ENCODE measurements around the gene APBB2.

Gene APBB2

DNA sequence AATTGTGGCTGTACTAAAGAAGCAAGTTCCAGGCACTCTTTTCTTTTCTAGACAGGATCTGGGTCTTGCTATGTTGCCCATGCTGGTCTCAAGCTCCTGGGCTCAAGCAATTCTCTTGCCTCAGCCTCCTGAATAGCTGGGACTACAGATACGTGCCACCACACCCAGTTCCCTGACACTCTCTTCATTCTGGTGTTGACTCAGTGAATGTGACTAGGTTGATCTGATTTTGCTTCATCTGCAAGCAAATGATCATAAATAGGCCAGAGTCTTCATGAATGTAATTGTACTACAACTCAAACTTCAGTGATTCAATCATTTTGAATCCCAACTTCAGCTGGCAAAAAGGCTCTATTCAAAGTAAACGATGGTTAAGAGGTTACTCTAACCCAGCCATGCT is 78.5 kb downstream of the APBB2 start:
- no peak overlapping the region for H3K27ac ChIP-seq

DNA sequence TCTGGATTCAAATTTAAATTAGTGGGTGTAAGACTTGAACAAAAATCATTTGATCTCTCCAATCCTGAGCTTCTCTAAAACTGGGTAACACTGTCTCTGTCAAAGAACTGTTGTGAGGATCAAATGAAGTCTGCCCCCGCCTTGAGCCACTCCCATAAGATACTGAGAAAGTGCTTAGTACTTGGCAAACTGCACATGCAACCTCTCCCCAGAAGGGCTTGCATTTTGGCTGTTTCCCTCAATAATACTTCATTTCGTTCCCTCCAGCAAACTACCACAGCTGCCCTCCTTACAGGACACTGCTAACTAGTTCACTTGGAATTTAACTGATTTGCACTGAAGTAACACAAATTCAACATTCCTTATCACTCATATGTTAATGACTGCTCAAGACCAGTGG is 79.8 kb downstream of the APBB2 start:
- no peak overlapping the region for H3K27ac ChIP-seq
- no peak for TF ChIP-seq ZFX (IDR thresholded peaks at IDR 0.05)
- TF ChIP-seq CTCF (conservative IDR thresholded peaks at IDR 0.05): no peak

More for the DNA sequence above, 78.5 kb downstream of the APBB2 start:
- TF ChIP-seq CTCF (conservative IDR thresholded peaks at IDR 0.05) (no peak), ZFX (IDR thresholded peaks at IDR 0.05) (no peak)

- TF ChIP-seq ZFX (IDR thresholded peaks at IDR 0.05) (no peak), CTCF (conservative IDR thresholded peaks at IDR 0.05) (no peak)
- no peak overlapping the region for H3K27ac ChIP-seq
These were observed 80.8 kb downstream of the APBB2 start for GRCh38 chr4:41133454-41134018.

GRCh38 chr4:41132055-41132683 is 82.2 kb downstream of the APBB2 start:
- TF ChIP-seq ZFX (IDR thresholded peaks at IDR 0.05): no peak
- TF ChIP-seq CTCF (conservative IDR thresholded peaks at IDR 0.05): no peak
- H3K27ac ChIP-seq: no peak overlapping the region

GRCh38 chr4:41129936-41130440 is 84.4 kb downstream of the APBB2 start:
- H3K27ac ChIP-seq: no peak overlapping the region
- no peak for TF ChIP-seq CTCF (conservative IDR thresholded peaks at IDR 0.05)
- TF ChIP-seq ZFX (IDR thresholded peaks at IDR 0.05): no peak

- TF ChIP-seq ZFX (IDR thresholded peaks at IDR 0.05) (no peak), CTCF (conservative IDR thresholded peaks at IDR 0.05) (no peak)
These were observed 85.1 kb downstream of the APBB2 start for GRCh38 chr4:41129128-41129754.

More at GRCh38 chr4:41129128-41129754, 85.1 kb downstream of the APBB2 start:
- peak overlapping the region; percentile 16; the same call in 1 of the 2 replicates for H3K27ac ChIP-seq
